GM19328 (cell line): ENCODE measurements around the gene ATOH8.

ENCODE experiments used
- ATAC-seq: cut with Tn5 transposase; IDR thresholded peaks from one replicate; pipeline ENCODE4 v1.9.1; 2021; ENCODE audit warnings: mild to moderate bottlenecking, moderate library complexity; ENCODE audit not compliant: unreplicated experiment

The ATOH8 gene

DNA sequence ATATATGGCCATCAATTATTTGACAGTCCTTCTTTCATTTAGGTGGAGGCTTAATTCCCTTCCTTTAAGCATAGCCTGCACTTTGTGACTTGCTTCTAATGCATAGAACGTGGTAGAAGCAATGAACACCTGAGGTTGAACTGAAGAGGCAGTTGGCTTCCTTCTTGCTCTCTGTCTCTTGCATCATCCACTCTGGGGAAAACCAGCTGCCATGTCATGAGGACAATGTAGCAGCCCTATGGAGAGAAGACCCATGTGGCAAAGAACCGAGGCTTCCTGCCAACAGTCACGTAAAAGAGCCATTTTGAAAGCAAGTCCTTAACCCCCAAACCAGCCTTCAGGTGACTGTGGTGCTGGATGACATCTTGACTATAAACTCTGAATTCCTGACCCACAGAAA, 46.8 kb downstream of the ATOH8 start:
- no peak for ATAC-seq

DNA sequence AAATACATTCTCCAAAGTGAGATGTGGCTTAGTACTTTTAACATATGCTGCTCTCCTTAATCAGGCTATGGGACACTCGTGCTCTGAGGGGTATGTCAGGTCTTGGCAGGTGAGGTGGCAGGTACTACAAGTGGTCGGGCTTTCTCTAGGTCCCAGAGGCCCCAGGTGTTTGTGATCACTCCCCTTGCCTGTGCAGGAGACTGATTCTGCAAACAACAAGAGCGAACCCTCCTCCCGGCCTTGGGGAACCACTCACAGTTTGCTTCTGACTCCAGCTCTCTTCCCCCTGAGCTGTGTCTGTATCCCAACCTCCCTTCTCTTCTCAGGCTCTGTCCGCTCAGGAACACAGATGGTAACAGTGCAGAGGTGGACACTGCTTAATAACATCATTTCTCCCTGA, 48.1 kb downstream of the ATOH8 start:
- no peak for ATAC-seq

DNA sequence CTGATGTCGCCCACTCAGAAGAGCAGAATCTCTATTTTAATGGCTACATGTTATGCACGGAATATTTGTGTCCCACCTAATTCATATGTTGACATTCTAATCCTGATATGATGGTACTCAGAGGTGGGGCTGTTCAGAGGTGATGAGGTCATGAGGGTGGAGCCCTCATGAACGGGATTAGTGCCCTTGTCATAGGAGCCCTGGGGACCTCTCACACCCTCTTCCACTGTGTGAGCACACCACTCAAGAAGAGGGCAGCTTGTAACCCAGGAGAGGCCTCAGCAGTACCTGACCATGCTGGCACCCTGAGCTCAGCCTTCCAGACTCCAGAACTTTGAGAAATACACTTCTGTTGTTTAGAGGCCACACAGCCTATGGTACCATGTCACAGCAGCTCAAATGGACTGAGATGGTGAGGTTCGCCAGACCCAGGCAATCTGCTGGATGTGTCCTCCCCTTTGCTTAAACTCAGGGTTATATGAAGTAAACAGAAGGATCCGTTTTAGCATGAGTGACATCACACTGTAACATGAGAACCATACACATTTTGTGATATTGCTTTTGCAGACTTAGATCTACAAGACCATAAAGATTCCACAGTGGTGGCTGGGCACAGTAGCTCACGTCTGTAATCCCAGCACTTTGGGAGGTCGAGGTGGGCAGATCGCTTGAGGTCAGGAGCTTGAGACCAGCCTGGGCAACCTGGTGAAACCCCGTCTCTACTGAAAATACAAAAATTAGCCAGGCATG, 48.7 kb downstream of the ATOH8 start:
- ATAC-seq = no peak

DNA sequence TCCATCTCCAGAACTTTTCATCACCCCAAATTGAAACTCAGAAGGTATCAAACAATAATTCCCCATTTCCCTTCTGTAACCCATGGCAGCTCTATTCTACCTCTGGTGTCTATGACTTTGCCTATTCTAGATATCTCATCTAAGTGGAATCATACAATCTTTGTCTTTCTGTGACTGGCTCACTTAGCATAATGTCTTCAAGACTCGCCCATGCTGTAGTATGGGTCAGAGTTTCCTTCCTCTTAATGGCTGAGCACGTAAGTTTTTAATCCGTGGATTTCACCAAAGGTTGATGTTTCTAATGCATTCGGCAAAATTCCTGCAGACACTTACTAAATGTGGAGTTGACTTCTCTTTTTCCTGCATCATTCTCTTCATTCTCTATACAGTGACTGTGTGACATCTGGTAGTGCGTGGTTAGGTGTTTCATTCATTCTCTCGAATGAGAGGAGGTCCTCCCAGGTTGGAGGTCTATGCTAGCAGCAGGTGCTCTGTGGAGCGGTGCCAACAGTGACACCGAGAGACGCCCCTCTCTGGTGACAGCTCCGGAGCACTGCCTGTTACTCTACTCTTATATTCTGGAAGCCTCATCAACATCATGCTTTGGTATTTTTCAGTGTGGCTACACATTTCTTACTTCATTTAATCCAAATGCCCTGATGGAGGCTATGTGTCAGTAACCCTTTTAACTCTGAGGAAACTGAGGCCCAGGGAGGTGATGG, 50.1 kb downstream of the ATOH8 start:
- no peak for ATAC-seq

DNA sequence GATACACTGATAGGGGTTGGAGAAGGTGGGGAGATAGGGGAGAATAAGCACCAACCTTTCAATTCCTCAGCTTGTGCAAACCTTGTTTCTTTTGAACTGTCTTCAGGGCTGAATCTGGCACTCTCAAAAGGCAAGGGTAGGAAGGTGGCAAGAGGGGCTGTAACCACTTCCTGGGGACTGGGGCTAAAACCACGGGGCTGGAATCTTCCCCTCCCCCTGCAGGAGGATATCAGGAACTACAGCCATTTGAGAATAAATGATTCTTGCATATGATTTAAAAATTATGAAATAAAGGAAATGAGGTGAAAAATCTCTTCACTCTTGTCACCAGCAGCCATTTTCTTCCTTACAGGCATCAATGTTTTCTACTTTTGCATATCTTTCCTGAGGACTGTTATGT, 50.8 kb downstream of the ATOH8 start:
- ATAC-seq = no peak

DNA sequence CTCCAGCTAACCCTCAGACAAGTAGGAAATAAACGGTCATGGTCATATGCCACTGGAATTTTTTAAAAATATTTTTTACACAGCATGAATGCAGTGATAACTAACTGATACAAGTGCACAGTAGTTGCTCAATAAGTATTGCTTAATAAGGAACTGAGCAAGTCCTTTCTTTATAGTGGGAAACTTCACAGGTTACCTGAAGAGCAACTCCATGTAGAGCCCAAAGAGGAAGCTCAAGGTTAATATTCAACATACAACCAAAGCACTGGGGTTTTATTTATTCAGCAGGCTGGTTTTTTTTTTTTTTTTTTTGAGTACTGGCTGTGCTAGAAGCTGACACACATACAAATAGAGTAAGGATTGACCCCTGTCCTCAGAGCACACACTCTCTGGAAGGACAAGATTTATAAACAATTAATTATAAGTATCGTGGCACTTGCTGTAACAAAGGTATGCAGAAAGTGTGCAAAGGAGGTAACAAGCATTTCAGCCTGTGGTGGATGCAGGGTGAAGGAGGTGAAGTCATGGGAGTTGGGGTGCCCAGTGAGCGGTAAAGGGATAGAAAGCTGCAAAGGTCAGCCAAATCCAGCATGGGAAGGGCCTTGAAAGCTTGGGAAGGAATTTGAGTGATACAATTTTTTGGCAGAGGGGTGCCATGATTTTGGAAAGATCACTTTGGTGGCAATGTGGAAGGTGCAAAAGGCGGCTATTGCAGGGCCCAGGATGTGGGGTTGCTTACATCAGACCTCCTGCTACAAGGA, 52.7 kb downstream of the ATOH8 start:
- ATAC-seq = no peak

DNA sequence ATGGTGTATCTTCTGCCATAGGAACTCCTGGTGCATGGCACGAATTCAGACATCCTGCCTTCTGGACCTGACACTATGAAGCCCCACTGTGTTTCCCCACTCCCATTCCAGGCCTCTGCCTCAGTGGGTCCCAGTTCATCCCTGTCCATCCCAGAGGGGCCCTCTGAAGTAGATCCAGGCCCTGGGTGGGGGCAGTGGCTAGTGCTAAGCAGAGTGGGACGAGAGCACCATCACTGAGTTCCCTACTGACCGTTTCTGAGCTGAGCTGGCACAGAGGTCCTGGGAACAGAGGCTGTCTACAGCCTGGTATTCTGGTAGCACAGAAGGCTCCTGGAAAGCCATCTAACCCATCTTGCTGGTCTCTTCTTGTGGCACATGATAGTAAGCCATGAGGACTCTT, 54.0 kb downstream of the ATOH8 start:
- no peak for ATAC-seq

DNA sequence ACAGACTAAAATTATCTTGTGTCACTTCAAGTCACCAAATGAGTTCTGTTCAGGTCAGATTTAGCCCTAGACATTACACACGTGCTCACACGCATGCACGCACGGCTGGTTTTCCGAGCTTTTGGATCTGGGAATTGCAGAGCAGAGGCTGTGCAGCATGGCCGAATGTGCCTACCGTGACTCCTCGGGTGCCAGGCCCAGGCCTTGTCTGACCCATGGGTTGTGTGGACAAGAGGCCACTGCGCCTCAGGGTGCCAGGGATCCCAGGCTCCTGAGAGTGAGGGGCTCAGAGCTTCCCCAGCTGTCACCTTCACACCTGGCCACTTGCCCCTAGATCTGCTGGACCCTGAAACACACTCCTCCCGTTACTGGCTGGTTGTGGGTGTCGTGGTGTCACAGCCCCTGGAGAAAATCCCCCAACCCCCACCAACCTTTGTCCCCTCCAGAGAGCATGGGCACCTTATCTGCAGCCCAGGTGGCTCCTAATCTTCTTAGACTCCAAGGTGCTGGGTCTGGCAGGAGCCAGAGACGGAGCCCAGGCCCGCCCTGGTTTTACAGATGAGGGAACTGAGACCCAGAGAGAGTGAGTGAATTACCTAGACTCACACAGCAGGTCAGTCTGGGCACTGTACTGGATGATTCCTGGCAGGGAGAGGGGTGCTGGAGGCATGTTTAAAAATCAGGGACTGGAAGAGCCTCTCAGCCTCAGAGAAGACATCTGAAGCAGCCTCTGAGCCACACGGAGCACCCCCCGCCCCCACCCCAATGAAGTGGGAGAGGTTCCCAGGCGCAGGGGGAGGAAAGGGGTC, 56.8 kb downstream of the ATOH8 start:
- no peak for ATAC-seq

DNA sequence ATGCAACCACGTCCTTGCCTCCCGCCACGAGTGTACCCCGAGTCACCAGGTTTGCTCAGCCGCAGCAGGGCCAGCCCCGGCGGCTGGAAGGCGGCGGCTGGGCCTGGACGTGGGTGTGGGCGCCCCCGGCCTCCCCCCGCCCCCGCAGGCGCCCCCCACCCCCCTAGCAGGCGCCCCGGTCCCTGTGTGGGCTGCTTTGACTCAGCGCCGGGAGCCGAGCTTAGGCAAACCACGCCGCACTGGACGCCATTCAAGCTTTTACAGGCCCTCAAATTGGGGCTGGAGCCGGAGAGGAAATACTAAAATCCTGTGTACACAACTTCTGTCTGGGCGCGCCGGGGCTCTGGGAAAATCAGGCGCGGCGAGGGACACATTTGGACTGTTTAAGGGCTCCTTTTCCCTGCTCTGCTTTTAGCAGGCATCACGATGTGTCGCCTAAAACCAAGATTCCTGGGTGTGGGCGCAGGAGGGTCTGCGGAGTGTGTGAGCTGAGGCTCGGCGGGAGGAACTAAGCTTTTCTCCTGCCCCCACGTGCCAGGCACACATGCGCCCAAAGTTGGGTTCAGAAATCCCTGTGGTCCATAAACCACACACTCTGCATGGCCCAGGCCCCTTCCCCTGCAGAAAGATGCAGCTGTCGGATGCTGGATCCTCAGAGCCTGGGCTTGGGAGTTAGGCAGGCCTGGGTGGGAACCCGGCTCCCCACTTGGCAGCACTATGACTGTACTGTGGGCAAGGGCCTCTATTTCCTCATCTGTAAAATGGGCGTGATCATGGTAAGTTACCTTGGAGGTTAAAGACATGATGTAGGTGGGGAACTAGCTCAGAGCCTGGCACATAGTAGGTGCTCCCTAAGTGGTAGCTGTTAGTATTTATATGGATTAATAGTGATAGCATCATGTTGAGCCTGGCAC, 57.6 kb downstream of the ATOH8 start:
- ATAC-seq = no peak

DNA sequence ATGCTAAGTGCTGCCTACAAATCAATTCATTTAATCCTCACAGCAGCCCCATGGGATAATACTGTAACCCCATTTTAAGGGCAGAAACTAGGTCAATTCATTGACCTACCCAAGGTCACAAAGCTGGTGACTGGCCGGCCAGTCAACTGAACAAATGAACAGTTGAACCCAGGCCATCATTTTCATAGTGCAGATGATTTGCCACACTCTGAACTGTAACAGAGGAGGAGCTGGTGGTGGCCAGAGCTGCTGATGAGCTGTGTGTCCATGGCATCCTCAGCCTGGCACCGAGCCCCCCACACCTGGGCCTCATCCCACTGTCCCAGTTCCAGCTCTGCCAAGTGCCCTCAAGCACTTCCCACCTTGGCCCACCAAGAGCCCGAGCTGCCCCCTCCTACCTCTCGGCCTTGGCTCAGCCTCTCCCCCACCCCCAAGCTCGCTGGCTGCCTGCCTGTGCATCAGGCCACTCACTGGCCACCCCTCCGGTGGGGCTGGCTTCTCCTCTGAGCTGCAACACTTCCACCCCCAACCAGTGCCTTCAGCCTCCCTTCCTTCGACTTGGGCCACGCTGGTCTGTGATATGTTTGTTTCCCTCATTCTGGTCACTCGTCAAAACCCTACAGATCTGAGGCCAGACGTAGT, 58.4 kb downstream of the ATOH8 start:
- no peak for ATAC-seq

DNA sequence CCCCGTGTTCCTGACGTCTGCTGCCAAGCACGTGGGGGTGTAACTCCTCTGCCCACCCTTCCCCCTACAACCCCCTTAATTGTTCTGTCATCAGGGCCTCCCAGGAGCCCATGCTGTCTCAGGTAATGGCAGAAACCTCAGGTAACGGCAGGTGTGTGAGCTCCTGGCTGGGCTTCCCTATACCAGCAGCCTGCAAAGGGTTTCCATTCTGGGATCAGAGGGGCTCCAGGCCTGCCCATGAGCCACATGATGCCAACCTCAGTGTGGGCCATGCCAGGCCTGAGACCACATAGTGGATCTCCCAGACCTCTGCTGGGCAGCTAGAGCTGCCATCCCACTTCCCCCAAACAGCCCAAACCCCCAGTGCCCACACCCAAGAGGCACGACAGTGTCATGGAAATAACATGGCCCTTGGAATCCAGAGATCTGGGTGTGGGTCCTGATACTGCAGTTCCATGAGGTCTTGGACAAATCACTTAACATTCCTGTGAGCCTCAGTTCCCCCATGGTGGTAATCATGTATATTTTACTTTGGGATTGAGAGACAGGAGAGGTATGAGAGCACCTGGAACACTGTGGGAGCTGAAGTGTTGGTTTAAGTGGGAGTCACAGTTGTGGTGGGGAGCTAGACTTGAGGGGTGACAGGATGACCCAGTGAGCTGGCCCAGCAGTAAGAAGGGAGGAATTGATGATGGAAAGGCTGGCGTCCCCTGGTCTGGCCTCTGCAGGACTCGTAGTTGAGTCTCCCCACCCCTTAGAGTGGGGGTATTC, 59.6 kb downstream of the ATOH8 start:
- ATAC-seq = no peak

DNA sequence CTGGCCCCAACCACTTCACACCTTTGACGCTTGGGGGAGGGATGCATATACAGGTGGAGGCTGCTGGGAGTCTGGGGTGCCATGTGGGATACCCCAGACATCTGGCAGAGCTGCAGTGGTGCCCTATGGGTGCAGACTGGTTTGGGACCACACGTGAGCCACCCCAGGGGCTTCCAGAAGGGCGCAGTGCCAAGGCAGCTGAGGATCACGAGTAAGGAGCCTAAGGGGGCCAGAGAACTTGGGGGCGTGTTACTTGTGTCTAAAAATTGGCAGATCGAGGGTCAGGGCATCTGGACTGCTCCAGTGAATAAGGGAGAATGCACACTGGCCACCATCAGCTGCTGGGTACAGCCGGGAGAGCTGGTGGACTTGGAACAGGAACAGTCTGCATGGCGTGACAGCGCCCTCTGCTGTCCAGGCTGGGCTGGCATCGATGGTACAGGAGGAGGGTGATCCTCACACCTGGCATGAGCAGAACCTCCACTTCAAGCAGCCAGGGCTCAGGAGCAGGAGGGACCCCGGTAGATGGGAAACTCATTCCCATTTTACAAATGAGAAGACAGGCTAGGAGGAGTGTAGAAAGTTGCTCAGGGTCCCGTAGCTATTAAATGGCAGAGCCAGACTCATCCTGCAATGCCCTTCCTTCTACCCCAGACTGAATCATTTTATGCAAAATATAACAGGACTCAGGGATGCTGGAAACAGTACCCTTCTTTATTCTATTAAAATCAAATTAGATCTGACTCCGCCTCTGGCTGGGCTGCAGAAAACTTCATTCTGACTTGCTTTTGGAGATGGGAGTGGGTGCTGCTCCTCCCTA, 60.4 kb downstream of the ATOH8 start:
- ATAC-seq = no peak

DNA sequence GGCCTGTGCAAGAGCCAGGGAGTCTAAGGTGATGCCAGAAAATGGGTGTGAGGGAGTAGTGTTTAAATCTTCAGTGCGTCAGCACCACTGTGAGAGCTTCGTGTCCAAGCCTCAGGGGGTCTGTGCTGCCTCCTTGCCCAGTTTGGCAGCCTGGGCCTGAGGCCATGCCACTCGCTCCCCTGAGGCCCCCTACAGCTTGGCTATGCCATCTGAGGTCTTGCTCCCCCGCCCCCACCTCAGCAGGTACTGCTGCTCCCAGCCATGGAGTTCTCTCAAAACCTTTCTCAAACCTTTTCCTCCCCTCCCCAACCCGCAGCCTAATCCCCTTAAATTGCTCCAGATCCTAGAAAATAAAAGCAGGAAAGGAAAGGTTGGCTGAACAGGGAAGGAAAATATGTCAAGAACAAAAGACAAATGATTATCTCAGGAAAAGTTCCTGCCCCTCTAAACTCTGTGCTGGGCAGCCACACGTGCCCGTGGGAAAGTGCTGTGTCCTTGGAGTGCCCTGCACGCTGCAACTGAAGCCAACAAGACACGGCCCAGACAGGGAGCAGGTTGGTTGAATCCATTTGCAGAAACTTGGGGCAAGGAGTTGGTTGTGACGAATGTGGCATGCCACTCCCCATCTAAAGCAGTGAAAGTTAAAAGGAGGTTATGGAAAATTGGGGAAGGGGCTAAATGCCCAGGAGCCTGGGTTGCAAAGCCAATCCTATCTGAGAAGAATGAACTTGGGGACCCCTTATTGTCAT, 61.2 kb downstream of the ATOH8 start:
- ATAC-seq = no peak

DNA sequence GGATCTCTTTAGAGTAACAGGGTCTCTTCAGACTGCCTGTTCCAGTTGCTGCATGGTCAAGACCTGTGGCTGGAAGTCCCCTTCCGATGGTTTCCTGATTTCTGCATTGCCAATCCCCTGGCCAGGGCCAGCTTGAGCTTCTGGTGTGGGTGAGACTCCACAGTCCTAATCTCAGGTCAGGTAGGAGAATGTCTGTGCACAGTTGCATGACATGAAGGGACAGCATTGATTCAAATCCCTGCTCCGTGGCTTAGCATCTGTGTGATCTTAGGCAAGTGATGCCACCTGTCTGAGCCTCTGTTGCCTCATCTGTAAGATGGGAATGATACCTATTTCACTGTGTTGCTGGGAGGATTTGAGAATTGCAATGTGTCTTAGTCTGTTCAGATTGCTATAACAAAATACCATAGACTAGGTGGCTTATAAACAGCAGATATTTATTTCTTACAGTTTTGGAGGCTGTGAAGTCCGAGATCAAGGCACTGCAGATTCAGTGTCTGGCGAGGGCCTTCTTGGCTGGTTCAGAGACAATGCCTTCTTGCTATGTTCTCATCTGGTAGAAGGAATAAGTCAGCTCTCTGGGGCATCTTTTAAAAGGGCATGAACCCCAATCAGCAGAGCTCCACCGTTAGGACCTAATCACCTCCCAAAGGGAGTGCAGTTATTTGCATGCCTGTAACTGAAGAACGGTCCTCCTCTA, 66.2 kb downstream of the ATOH8 start:
- ATAC-seq = no peak

DNA sequence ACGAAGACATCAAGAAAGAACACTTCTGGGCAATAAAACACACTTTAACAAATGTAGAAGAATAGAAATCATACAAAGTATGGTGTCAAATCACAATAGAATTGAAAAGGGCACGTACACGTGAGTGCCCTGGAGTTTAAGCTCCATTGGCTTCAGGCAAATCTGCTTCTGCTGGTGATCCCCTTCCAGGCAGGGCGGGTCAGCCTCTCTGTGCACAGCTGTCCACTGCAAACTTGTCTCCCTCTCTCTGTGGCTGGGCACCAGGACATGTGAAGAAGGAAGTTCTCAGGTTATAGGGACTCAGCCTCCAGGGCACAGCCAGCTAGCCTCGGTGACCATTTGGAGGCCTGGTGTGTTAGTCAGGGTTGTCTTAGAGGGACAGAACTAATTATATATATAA, 69.0 kb downstream of the ATOH8 start:
- no peak for ATAC-seq

DNA sequence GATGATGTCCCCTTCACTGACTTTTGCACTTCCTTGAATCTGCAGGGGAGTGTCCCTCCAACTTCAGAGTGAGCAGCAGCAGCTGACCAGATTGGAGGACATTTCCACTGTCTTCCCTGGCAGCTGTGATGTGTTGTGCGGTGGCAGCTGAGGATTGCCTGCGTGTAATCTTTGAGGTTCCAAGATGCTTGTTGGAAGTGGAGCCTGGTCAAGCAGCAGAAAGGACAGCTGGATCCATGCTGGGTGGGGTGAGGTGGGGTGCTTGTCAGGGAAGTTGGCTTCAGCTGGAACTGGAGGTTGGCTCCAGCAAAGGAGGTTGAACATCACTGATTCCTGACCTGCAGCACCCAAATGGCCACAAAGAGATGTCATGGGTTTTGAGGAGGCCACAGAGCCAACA, 70.2 kb downstream of the ATOH8 start:
- ATAC-seq = no peak
